SK-N-SH treated with all-trans-retinoic acid at 6 μM for 48 hours (cell line): ENCODE results near the gene CLIC5.

Source experiments
- ARNTL ChIP-seq: fragments of 450-650 bp; formaldehyde crosslinking; IDR thresholded peaks from 2 replicates; pipeline ENCODE4 v1.5.0; 2020; ENCODE audit warnings: low read depth, mild to moderate bottlenecking, moderate library complexity, borderline replicate concordance
- PPARA ChIP-seq: fragments of 250-450 bp; sonication (Bioruptor Pico); IDR thresholded peaks from 2 replicates; pipeline ENCODE4 v1.5.0; 2020; ENCODE audit warnings: mild to moderate bottlenecking, borderline replicate concordance
- RARB ChIP-seq: fragments of 250-450 bp; sonication (Bioruptor Pico); IDR thresholded peaks from 2 replicates; pipeline ENCODE4 v1.8.0; 2021; ENCODE audit warnings: mild to moderate bottlenecking, moderate library complexity
- ZFP30 ChIP-seq: fragments of 450-650 bp; formaldehyde crosslinking; IDR thresholded peaks from 2 replicates; pipeline ENCODE4 v1.5.0; 2022; ENCODE audit warnings: mild to moderate bottlenecking, moderate library complexity
- ZNF70 ChIP-seq: fragments of 450-650 bp; formaldehyde crosslinking; IDR thresholded peaks from 2 replicates; pipeline ENCODE4 v1.5.0; 2020; ENCODE audit warnings: mild to moderate bottlenecking, moderate library complexity
- TF ChIP-seq, protein P1 (sequence below): fragments of 250-450 bp; sonication (Bioruptor Pico); IDR thresholded peaks from 2 replicates; pipeline ENCODE4 v1.5.1; 2020; ENCODE audit warnings: low read depth, mild to moderate bottlenecking, moderate library complexity
- TF ChIP-seq, protein P2 (sequence below): fragments of 250-450 bp; sonication (Bioruptor Pico); IDR thresholded peaks from 2 replicates; pipeline ENCODE4 v1.8.0; 2020; ENCODE audit warnings: mild to moderate bottlenecking, moderate library complexity, borderline replicate concordance

DNA sequence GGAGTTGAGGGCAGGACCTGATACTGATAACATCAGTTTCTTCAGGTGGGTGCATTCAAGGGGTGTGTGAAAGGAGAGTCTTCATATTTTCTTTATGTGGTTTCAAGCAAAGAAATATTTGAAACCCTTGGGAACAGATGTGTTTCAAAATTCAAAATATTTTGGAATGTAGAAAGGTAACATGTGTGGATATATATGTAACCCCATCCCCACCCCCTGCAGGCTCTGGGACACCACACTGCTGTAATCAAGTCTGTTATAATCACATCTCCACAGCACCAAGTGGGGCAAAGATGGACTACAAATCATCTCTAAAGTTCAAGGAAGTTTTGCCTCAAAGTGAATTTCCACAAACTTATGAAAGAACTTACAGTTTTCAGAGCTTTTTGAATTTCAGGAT lies 41.1 kb downstream of the CLIC5 start:
- TF ChIP-seq RARB (CRISPR knock-in tag) (no peak), ARNTL (CRISPR knock-in tag) (no peak), ZFP30 (CRISPR knock-in tag) (no peak), ZNF70 (no peak), PPARA (CRISPR knock-in tag) (no peak)
- TF ChIP-seq, protein P1, sequence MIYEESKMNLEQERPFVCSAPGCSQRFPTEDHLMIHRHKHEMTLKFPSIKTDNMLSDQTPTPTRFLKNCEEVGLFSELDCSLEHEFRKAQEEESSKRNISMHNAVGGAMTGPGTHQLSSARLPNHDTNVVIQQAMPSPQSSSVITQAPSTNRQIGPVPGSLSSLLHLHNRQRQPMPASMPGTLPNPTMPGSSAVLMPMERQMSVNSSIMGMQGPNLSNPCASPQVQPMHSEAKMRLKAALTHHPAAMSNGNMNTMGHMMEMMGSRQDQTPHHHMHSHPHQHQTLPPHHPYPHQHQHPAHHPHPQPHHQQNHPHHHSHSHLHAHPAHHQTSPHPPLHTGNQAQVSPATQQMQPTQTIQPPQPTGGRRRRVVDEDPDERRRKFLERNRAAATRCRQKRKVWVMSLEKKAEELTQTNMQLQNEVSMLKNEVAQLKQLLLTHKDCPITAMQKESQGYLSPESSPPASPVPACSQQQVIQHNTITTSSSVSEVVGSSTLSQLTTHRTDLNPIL (CRISPR knock-in tag) = no peak
- TF ChIP-seq, protein P2, sequence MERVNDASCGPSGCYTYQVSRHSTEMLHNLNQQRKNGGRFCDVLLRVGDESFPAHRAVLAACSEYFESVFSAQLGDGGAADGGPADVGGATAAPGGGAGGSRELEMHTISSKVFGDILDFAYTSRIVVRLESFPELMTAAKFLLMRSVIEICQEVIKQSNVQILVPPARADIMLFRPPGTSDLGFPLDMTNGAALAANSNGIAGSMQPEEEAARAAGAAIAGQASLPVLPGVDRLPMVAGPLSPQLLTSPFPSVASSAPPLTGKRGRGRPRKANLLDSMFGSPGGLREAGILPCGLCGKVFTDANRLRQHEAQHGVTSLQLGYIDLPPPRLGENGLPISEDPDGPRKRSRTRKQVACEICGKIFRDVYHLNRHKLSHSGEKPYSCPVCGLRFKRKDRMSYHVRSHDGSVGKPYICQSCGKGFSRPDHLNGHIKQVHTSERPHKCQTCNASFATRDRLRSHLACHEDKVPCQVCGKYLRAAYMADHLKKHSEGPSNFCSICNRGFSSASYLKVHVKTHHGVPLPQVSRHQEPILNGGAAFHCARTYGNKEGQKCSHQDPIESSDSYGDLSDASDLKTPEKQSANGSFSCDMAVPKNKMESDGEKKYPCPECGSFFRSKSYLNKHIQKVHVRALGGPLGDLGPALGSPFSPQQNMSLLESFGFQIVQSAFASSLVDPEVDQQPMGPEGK (CRISPR knock-in tag) = no peak
